Gastroesophageal sphincter (tissue), 4 donors: ENCODE results near the gene C12orf42. TPM values are rescaled to one million over a fixed set of nuclear protein-coding genes. Genes with fewer than 3 reads are reported as not detected.

Experiments
- ATAC-seq: fragments of 150-250 bp; one replicate; pipeline ENCODE4 v1.9.1; 2016; ENCODE audit warnings: mild to moderate bottlenecking, moderate library complexity
- H3K27ac ChIP-seq, 4 donors: fragments of 200-600 bp; sonication (generic) in 3 of 4; 1 replicate in 3 of 4; 2 replicates in 1 of 4; pipeline ENCODE4 v1.5.1; 2016 to 2019
- H3K27me3 ChIP-seq: fragments of 200-600 bp; sonication (generic); one replicate; pipeline ENCODE4 v1.5.1; 2019
- H3K36me3 ChIP-seq, 2 donors: fragments of 200-600 bp; sonication (generic); one replicate each; pipeline ENCODE4 v1.5.1; 2019; ENCODE audit warnings: control low read depth in 1 of 2
- H3K4me1 ChIP-seq, 3 donors: fragments of 200-600 bp; sonication (generic); 1 replicate in 2 of 3; 2 replicates in 1 of 3; pipeline ENCODE4 v1.5.1; 2016 to 2019; ENCODE audit warnings: control low read depth in 2 of 3
- H3K4me3 ChIP-seq, 2 donors: fragments of 200-600 bp; sonication (generic); one replicate each; pipeline ENCODE4 v1.5.1; 2019; ENCODE audit warnings: mild to moderate bottlenecking in 1 of 2, moderate library complexity in 1 of 2
- H3K9me3 ChIP-seq, 3 donors: fragments of 200-600 bp; sonication (generic); one replicate each; pipeline ENCODE4 v1.5.1; 2017 to 2019; ENCODE audit warnings: control low read depth in 2 of 3
- CTCF ChIP-seq, 4 experiments: fragments of 200-600 bp in 2 of 4; fragments of 450-650 bp in 2 of 4; sonication (generic) in 1 of 4; IDR thresholded peaks; one replicate each; pipeline ENCODE4 v1.5.1; 2017 to 2019; ENCODE audit warnings: antibody characterized with exemption in 4 of 4, mild to moderate bottlenecking in 2 of 4, moderate library complexity in 2 of 4
- EP300 ChIP-seq: sonication (generic); formaldehyde crosslinking; IDR thresholded peaks from one replicate; pipeline ENCODE4 v1.6.1; 2017; ENCODE audit warnings: antibody characterized with exemption, mild to moderate bottlenecking
- POLR2A ChIP-seq, 2 donors: fragments of 450-650 bp; IDR thresholded peaks; one replicate each; pipeline ENCODE4 v1.6.1; 2017; ENCODE audit warnings: antibody characterized with exemption in 2 of 2, mild to moderate bottlenecking in 2 of 2, moderate library complexity in 1 of 2
- POLR2AphosphoS5 ChIP-seq: sonication (generic); formaldehyde crosslinking; IDR thresholded peaks from one replicate; pipeline ENCODE4 v1.6.1; 2017; ENCODE audit warnings: antibody characterized with exemption
- WGBS, 2 donors: methylation state at CpG; one replicate each; pipeline ENCODE4 v1.1.5; 2018; ENCODE audit warnings: low coverage in 1 of 2; 5-methylcytosine and 5-hydroxymethylcytosine counted together
- total RNA-seq, 4 donors: library from RNA; depleted of rRNA; stranded (reverse); fragments of >200 nt; gene quantifications; one replicate each; pipeline ENCODE4 v1.1.0, GENCODE V29; 2016

Gene C12orf42
- total RNA-seq, 4 donors from 2014 or later, result not detected

- no peak overlapping the region for H3K4me3 ChIP-seq
- 62 to 70% methylated on average over 2 of the region's 2 CpGs for WGBS, 2 donors
Observed at GRCh38 chr12:103519632-103520031, 23.9 kb upstream of the C12orf42 start.

DNA sequence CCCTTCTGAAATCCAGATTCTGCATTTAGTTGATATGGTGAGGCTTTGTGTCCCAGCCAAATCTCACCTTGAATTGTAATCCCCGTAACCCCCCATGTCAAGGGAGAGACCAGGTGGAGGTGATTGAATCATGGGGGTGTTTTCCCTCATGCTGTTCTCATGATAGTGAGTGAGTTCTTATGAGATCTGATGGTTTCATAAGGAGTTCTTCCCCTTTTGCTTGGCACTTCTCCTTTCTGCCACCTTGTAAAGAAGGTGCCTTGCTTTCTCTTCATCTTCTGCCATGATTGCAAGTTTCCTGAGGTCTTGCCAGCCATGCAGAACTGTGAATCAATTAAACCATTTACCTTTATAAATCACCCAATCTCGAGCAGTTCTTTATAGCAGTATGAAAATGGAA is 23.1 kb upstream of the C12orf42 start:
- H3K4me3 ChIP-seq, result no peak overlapping the region
- TF ChIP-seq CTCF (IDR thresholded peaks at IDR 0.05) (no peak), POLR2A (IDR thresholded peaks at IDR 0.05) (no peak), EP300 (no peak), POLR2AphosphoS5 (no peak)
- H3K27ac ChIP-seq, result no peak overlapping the region
- H3K4me1 ChIP-seq, result no peaks in the 10 kb centered on the region
- ATAC-seq, result no peak
- H3K9me3 ChIP-seq, result no peaks in the 10 kb centered on the region
- no peaks in the 10 kb centered on the region for H3K36me3 ChIP-seq
- no peaks in the 10 kb centered on the region for H3K27me3 ChIP-seq
- 50 to 79% methylated on average over 1 to 2 of the region's 2 CpGs for WGBS, 2 donors

More at GRCh38 chr12:103519632-103520031, 23.9 kb upstream of the C12orf42 start:
- TF ChIP-seq POLR2AphosphoS5 (no peak), CTCF (IDR thresholded peaks at IDR 0.05) (no peak), POLR2A (IDR thresholded peaks at IDR 0.05) (no peak), EP300 (no peak)
- Histone ChIP-seq H3K27ac (no peak overlapping the region), H3K4me1 (no peaks in the 10 kb centered on the region), H3K27me3 (no peaks in the 10 kb centered on the region), H3K36me3 (no peaks in the 10 kb centered on the region), H3K9me3 (no peaks in the 10 kb centered on the region)
- no peak for ATAC-seq

DNA sequence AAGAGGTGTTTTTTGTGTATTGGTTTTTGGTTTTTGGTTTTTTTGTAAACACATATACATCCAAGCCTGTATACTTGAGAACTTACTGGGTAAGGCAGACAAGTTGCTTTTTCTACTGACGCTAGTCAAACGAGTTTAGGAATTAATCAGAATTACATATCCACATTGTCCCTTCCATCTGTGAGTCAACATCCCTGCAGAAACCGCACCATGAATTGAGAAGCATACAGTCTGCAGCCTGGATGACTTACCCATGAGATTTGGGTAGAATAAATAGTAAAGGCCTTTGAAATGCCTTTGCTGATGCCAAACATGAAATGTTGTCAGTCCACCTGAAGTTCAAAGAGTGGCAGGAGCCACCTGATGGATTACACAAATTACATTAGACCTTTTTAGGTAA is 21.4 kb upstream of the C12orf42 start:
- H3K27me3 ChIP-seq, result no peaks in the 10 kb centered on the region
- H3K4me3 ChIP-seq, result no peak overlapping the region
- H3K27ac ChIP-seq, result no peak overlapping the region
- no peaks in the 10 kb centered on the region for H3K9me3 ChIP-seq
- no peak for ATAC-seq
- H3K4me1 ChIP-seq, result no peaks in the 10 kb centered on the region
- WGBS, 2 donors, result 85% methylated on average over 3 of the region's 3 CpGs; no CpG with 5 or more reads in 1 of the 2 donors
- H3K36me3 ChIP-seq, result no peaks in the 10 kb centered on the region
- TF ChIP-seq EP300 (no peak), POLR2AphosphoS5 (no peak), CTCF (IDR thresholded peaks at IDR 0.05) (no peak), POLR2A (IDR thresholded peaks at IDR 0.05) (no peak)

- Histone ChIP-seq H3K9me3 (no peaks in the 10 kb centered on the region), H3K36me3 (no peaks in the 10 kb centered on the region), H3K27ac (no peak overlapping the region), H3K27me3 (peaks cover 5% of the 10 kb centered on the region), H3K4me1 (no peaks in the 10 kb centered on the region), H3K4me3 (no peak overlapping the region)
- no peak for ATAC-seq
- TF ChIP-seq CTCF (IDR thresholded peaks at IDR 0.05) (no peak), POLR2A (IDR thresholded peaks at IDR 0.05) (no peak), POLR2AphosphoS5 (no peak), EP300 (no peak)
Observed at GRCh38 chr12:103515341-103515740, 19.6 kb upstream of the C12orf42 start.

DNA sequence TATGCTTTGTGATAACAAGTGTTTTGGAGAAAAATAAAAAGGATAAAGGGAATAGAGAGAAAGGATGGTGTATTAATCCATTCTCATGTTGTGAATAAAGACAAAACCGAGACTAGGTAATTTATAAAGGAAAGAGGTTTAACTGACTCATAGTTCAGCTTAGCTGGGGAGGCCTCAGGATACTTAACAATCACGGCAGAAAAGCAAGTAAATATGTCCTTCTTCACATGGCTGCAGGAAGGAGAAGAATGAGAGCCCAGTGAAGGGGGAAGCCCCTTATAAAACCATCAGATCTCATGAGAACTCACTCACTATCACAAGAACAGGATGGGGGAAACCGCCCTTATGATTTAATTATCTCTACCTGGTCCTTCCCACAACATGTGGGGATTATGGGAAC is 18.1 kb upstream of the C12orf42 start:
- Histone ChIP-seq H3K4me1 (no peaks in the 10 kb centered on the region), H3K36me3 (no peaks in the 10 kb centered on the region), H3K27me3 (peaks cover 5% of the 10 kb centered on the region), H3K4me3 (no peak overlapping the region), H3K27ac (no peak overlapping the region), H3K9me3 (no peaks in the 10 kb centered on the region)
- no peak for ATAC-seq
- whole genome bisulfite sequencing, 2 donors, result 60 to 100% methylated on average over 2 to 3 of the region's 3 CpGs
- no peak for TF ChIP-seq POLR2A (IDR thresholded peaks at IDR 0.05)
- TF ChIP-seq CTCF (IDR thresholded peaks at IDR 0.05), result no peak
- no peak for TF ChIP-seq POLR2AphosphoS5
- no peak for TF ChIP-seq EP300
